ENCODE data around the gene CCDC73. TPM values are rescaled to one million over a fixed set of nuclear protein-coding genes. Genes with fewer than 3 reads are reported as not detected.

The CCDC73 gene
- total RNA-seq, 1 donor from 2014 or later, result not detected

DNA sequence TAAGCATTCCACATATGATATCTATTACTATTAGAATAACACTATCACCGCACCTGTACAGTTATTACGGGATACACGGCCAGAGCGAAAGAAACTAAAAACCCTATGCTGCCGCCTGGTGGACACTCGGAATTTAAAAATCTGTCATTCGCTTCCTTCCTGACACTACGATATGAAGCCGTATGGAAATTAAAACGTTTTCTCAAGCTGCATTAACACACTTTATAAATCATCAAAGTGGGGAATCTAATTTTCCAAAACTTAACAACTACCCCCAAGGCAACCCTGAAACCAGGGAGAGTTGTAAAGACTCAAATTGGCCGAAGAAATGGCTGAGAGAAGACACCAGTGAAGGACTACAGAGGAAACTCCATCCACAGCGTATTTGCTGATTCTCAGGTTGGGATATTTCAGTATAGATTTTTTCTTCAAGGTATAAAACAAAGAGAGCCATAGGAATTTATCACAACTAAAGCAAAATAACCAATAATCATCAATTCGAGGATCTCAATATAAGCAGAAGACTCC lies 1.4 kb downstream of the CCDC73 start:
- no peaks in the 10 kb centered on the region for H3K9me3 ChIP-seq
- H3K27ac ChIP-seq, result no peak overlapping the region
- H3K4me1 ChIP-seq, result no peaks in the 10 kb centered on the region
- DNase-seq (no peak), ATAC-seq (peak; percentile 86)
- intact Hi-C loops (cut with DNase I), result no loop called here
- no peak overlapping the region for H3K4me3 ChIP-seq
- TF ChIP-seq, protein P1, sequence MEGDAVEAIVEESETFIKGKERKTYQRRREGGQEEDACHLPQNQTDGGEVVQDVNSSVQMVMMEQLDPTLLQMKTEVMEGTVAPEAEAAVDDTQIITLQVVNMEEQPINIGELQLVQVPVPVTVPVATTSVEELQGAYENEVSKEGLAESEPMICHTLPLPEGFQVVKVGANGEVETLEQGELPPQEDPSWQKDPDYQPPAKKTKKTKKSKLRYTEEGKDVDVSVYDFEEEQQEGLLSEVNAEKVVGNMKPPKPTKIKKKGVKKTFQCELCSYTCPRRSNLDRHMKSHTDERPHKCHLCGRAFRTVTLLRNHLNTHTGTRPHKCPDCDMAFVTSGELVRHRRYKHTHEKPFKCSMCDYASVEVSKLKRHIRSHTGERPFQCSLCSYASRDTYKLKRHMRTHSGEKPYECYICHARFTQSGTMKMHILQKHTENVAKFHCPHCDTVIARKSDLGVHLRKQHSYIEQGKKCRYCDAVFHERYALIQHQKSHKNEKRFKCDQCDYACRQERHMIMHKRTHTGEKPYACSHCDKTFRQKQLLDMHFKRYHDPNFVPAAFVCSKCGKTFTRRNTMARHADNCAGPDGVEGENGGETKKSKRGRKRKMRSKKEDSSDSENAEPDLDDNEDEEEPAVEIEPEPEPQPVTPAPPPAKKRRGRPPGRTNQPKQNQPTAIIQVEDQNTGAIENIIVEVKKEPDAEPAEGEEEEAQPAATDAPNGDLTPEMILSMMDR (IDR thresholded peaks at IDR 0.05), result peak; percentile 71
- no peaks in the 10 kb centered on the region for H3K36me3 ChIP-seq
- H3K27me3 ChIP-seq, result peaks cover 3% of the 10 kb centered on the region

DNA sequence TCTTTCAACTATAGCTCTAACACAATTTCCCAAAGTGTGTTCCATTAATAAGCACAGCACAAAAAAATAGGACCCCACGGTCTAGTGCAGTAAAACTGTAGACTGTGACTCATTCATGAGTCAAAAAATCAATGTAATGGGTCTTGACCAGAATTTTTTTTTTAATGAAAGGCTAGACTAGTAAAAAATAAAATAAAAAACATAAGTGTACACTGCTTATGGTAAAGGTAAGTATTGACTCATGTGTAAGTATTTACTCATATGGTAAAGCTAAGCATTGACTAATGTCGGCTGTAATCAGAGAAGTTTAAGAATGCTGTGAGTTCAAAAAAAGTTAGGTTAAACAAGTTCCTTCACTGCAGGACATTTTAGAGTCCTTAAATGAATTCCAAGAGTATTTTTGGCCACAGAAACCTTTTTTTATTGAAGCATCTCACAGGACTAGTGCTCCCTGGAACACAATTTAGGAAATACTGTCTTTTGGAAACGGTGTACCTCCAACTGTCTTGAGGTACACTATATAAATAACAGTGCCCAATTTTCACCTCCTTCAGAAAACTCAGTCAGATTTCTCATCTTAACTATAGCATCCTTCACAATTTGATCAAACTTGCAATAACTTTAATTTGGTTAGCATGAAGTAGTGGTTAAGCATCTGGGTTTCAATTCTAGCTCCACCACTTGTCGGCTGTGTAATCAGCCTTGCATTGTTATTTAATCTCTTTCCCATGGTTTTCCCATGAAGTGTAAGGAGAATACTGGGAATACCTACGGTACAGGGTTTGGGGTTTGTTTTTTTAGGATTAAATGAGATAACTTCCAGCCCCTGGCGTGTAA lies 2.1 kb downstream of the CCDC73 start:
- no peaks in the 10 kb centered on the region for H3K36me3 ChIP-seq
- peaks cover 3% of the 10 kb centered on the region for H3K27me3 ChIP-seq
- H3K4me1 ChIP-seq, result no peaks in the 10 kb centered on the region
- H3K27ac ChIP-seq, result no peak overlapping the region
- no peak for DNase-seq
- H3K9me3 ChIP-seq, result no peaks in the 10 kb centered on the region
- no peak overlapping the region for H3K4me3 ChIP-seq
- TF ChIP-seq, protein P1 (IDR thresholded peaks at IDR 0.05), result no peak
- no peak for ATAC-seq
- intact Hi-C loops (cut with DNase I), result no loop called here

DNA sequence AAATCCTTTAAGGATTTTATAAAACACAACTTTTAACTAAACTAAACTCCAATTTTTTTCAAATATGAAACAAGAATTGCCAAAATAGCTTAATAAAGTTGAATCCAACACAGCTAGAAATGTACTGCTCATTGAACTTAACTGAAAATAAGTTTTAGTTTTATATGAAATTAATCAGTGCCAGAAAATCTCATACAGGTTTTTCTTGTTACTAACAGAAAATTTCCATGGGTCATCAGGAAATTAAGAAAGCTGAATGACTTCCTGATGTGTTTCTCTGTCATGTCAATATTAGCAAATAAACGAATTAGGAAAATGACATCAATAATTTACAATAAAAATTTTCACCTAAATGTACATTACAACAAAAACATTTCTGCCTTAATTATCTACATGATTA lies 3.5 kb downstream of the CCDC73 start:
- Histone ChIP-seq H3K4me1 (no peaks in the 10 kb centered on the region), H3K9me3 (no peaks in the 10 kb centered on the region), H3K27ac (no peak overlapping the region), H3K36me3 (no peaks in the 10 kb centered on the region), H3K27me3 (peaks cover 9% of the 10 kb centered on the region), H3K4me3 (no peak overlapping the region)
- DNase-seq, result no peak
- no peak for ATAC-seq
- intact Hi-C loops (cut with DNase I), result no loop called here
- TF ChIP-seq, protein P1 (IDR thresholded peaks at IDR 0.05), result no peak

DNA sequence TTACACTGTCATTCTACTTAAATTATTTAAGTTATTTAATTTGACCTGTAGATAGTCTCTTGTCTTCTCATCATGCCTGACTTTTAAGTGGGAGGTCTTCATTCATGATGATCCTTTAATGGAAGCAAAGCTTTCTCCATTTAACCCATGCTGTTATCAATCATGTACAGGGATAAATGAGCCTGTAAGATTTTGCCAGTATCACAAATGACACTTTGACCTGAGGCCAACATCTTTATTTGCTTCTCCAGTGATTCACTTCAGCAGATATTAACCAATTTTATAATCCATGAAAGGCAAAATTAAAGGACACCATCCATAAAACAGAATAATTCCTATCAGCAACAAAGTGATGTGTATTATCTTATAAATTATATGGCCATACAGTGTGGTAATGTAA lies 7.7 kb downstream of the CCDC73 start:
- no peak for ATAC-seq
- intact Hi-C loops (cut with DNase I), result no loop called here
- TF ChIP-seq, protein P1 (IDR thresholded peaks at IDR 0.05), result no peak

DNA sequence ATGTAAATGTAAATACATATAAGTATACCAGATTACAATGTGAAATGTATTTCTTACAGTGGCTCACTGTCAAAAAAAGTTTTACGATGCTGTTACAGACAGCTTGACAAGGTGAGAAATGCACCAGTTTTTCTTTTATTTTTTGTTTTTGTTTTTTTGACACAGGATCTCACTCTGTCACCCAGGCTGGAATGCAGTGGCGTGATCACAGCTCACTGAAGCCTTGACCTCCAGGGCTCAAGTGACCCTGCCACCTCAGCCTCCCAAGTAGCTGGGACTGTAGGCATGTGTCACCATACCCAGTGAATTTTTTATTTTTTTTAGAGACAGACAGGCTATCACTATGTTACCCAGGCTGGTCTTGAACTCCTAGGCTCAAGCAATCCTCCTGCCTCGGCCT lies 9.2 kb downstream of the CCDC73 start:
- Histone ChIP-seq H3K27ac (no peak overlapping the region), H3K4me3 (no peak overlapping the region), H3K4me1 (no peaks in the 10 kb centered on the region), H3K36me3 (no peaks in the 10 kb centered on the region), H3K27me3 (peaks cover 9% of the 10 kb centered on the region), H3K9me3 (no peaks in the 10 kb centered on the region)
- DNase-seq (no peak), ATAC-seq (no peak)
- TF ChIP-seq, protein P1 (IDR thresholded peaks at IDR 0.05), result no peak
- intact Hi-C loops (cut with DNase I), result no loop called here

More for the DNA sequence above, 7.7 kb downstream of the CCDC73 start:
- H3K4me3 ChIP-seq, result no peak overlapping the region
- H3K27me3 ChIP-seq, result peaks cover 9% of the 10 kb centered on the region
- H3K36me3 ChIP-seq, result no peaks in the 10 kb centered on the region
- no peak for DNase-seq
- H3K9me3 ChIP-seq, result no peaks in the 10 kb centered on the region
- H3K4me1 ChIP-seq, result no peaks in the 10 kb centered on the region
- no peak overlapping the region for H3K27ac ChIP-seq

Data from upper lobe of right lung (tissue), 1 donor.